Measurements from ENCODE around the gene GLTP.

- no peak for TF ChIP-seq ZNF367 (CRISPR knock-in tag; IDR thresholded peaks at IDR 0.05; ENCODE audit: borderline replicate concordance)
- TF ChIP-seq, protein P1, sequence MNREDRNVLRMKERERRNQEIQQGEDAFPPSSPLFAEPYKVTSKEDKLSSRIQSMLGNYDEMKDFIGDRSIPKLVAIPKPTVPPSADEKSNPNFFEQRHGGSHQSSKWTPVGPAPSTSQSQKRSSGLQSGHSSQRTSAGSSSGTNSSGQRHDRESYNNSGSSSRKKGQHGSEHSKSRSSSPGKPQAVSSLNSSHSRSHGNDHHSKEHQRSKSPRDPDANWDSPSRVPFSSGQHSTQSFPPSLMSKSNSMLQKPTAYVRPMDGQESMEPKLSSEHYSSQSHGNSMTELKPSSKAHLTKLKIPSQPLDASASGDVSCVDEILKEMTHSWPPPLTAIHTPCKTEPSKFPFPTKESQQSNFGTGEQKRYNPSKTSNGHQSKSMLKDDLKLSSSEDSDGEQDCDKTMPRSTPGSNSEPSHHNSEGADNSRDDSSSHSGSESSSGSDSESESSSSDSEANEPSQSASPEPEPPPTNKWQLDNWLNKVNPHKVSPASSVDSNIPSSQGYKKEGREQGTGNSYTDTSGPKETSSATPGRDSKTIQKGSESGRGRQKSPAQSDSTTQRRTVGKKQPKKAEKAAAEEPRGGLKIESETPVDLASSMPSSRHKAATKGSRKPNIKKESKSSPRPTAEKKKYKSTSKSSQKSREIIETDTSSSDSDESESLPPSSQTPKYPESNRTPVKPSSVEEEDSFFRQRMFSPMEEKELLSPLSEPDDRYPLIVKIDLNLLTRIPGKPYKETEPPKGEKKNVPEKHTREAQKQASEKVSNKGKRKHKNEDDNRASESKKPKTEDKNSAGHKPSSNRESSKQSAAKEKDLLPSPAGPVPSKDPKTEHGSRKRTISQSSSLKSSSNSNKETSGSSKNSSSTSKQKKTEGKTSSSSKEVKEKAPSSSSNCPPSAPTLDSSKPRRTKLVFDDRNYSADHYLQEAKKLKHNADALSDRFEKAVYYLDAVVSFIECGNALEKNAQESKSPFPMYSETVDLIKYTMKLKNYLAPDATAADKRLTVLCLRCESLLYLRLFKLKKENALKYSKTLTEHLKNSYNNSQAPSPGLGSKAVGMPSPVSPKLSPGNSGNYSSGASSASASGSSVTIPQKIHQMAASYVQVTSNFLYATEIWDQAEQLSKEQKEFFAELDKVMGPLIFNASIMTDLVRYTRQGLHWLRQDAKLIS (CRISPR knock-in tag; IDR thresholded peaks at IDR 0.05) = no peak
- TF ChIP-seq POLR2A (IDR thresholded peaks at IDR 0.05; ENCODE audit: insufficient read depth in 1 of 2, low read depth in 2 of 2, low read length in 2 of 2) = no peak
- TF ChIP-seq, protein P2, sequence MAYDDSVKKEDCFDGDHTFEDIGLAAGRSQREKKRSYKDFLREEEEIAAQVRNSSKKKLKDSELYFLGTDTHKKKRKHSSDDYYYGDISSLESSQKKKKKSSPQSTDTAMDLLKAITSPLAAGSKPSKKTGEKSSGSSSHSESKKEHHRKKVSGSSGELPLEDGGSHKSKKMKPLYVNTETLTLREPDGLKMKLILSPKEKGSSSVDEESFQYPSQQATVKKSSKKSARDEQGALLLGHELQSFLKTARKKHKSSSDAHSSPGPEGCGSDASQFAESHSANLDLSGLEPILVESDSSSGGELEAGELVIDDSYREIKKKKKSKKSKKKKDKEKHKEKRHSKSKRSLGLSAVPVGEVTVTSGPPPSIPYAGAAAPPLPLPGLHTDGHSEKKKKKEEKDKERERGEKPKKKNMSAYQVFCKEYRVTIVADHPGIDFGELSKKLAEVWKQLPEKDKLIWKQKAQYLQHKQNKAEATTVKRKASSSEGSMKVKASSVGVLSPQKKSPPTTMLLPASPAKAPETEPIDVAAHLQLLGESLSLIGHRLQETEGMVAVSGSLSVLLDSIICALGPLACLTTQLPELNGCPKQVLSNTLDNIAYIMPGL (CRISPR knock-in tag; IDR thresholded peaks at IDR 0.05; ENCODE audit: borderline replicate concordance in 1 of 2, low read depth in 1 of 2) = no peak
- TF ChIP-seq KDM5B (CRISPR knock-in tag; IDR thresholded peaks at IDR 0.05; ENCODE audit: borderline replicate concordance) = no peak
- no peak for TF ChIP-seq CSRNP2 (CRISPR knock-in tag; conservative IDR thresholded peaks at IDR 0.05; ENCODE audit: low read depth)
- TF ChIP-seq TCF12 (IDR thresholded peaks at IDR 0.05) = no peak
- no peak for TF ChIP-seq TCF12 (CRISPR knock-in tag; IDR thresholded peaks at IDR 0.05)
- no peak for TF ChIP-seq NFYB (CRISPR knock-in tag; IDR thresholded peaks at IDR 0.05)
- TF ChIP-seq EP300 (IDR thresholded peaks at IDR 0.05; ENCODE audit: low read depth in 2 of 2, low read length in 2 of 2) = no peak
- TF ChIP-seq EP300 (CRISPR knock-in tag; IDR thresholded peaks at IDR 0.05; ENCODE audit: borderline replicate concordance) = no peak
- TF ChIP-seq ZBTB8A (CRISPR knock-in tag; IDR thresholded peaks at IDR 0.05; ENCODE audit: borderline replicate concordance, low read depth) = no peak
These were observed 39.1 kb upstream of the GLTP start for GRCh38 chr12:109919456-109919855.
